ENCODE data around the gene KRT28. TPM values are rescaled to one million over a fixed set of nuclear protein-coding genes. Genes with fewer than 3 reads are reported as not detected.
A peak's percentile ranks its signal among the peaks of the same experiment; 100 is the strongest.

Gene KRT28
- total and polyA plus RNA-seq, 4 donors = not detected

- DNase-seq (ENCODE audit: low read depth in 4 of 6, low spot score in 6 of 6) = no peak
- 100% methylated on average over 1 of the region's 6 CpGs for WGBS (ENCODE audit: insufficient coverage)
- Histone ChIP-seq H3K4me3 (ENCODE audit: low read depth, low read length) (no peak overlapping the region), H3K27me3 (ENCODE audit: control insufficient read depth, insufficient read depth, low read length) (peaks cover 22% of the 10 kb centered on the region), H3K36me3 (ENCODE audit: control insufficient read depth, insufficient read depth, low read length) (no peaks in the 10 kb centered on the region), H3K4me1 (ENCODE audit: control insufficient read depth, insufficient read depth, low read length) (no peaks in the 10 kb centered on the region), H3K9me3 (ENCODE audit: control insufficient read depth, insufficient read depth, low read length) (no peaks in the 10 kb centered on the region), H3K27ac (ENCODE audit: low read depth, low read length) (no peak overlapping the region)
Measured at GRCh38 chr17:40810494-40810893, 10.7 kb upstream of the KRT28 start.

- Histone ChIP-seq H3K27me3 (ENCODE audit: control insufficient read depth, insufficient read depth, low read length) (peaks cover 28% of the 10 kb centered on the region), H3K4me3 (ENCODE audit: low read depth, low read length) (no peak overlapping the region), H3K4me1 (ENCODE audit: control insufficient read depth, insufficient read depth, low read length) (no peaks in the 10 kb centered on the region), H3K36me3 (ENCODE audit: control insufficient read depth, insufficient read depth, low read length) (no peaks in the 10 kb centered on the region), H3K9me3 (ENCODE audit: control insufficient read depth, insufficient read depth, low read length) (no peaks in the 10 kb centered on the region), H3K27ac (ENCODE audit: low read depth, low read length) (no peak overlapping the region)
- no CpG with 5 or more reads among the region's 2 CpGs for WGBS (ENCODE audit: insufficient coverage)
- no peak for DNase-seq (ENCODE audit: low read depth in 4 of 6, low spot score in 6 of 6)
Measured at GRCh38 chr17:40809721-40810421, 10.1 kb upstream of the KRT28 start.

- H3K9me3 ChIP-seq (ENCODE audit: control insufficient read depth, insufficient read depth, low read length) = no peaks in the 10 kb centered on the region
- no peak overlapping the region for H3K27ac ChIP-seq (ENCODE audit: low read depth, low read length)
- H3K4me3 ChIP-seq (ENCODE audit: low read depth, low read length) = no peak overlapping the region
- WGBS (ENCODE audit: insufficient coverage) = 60% methylated on average over 1 of the region's 3 CpGs
- H3K27me3 ChIP-seq (ENCODE audit: control insufficient read depth, insufficient read depth, low read length) = peaks cover 44% of the 10 kb centered on the region
- peaks cover 6% of the 10 kb centered on the region for H3K4me1 ChIP-seq (ENCODE audit: control insufficient read depth, insufficient read depth, low read length)
- no peaks in the 10 kb centered on the region for H3K36me3 ChIP-seq (ENCODE audit: control insufficient read depth, insufficient read depth, low read length)
- no peak for DNase-seq (ENCODE audit: low read depth in 4 of 6, low spot score in 6 of 6)
Measured at GRCh38 chr17:40806131-40806530, 6.4 kb upstream of the KRT28 start.

GRCh38 chr17:40803617-40804082 lies 3.9 kb upstream of the KRT28 start:
- 0% methylated on average over 4 of the region's 13 CpGs for WGBS (ENCODE audit: insufficient coverage)

GRCh38 chr17:40801157-40801556 lies 1.4 kb upstream of the KRT28 start:
- no peak for DNase-seq (ENCODE audit: low read depth in 4 of 6, low spot score in 6 of 6)
- peaks cover 43% of the 10 kb centered on the region for H3K27me3 ChIP-seq (ENCODE audit: control insufficient read depth, insufficient read depth, low read length)
- peaks cover 6% of the 10 kb centered on the region for H3K4me1 ChIP-seq (ENCODE audit: control insufficient read depth, insufficient read depth, low read length)
- no peaks in the 10 kb centered on the region for H3K9me3 ChIP-seq (ENCODE audit: control insufficient read depth, insufficient read depth, low read length)
- no peak overlapping the region for H3K4me3 ChIP-seq (ENCODE audit: low read depth, low read length)
- H3K27ac ChIP-seq (ENCODE audit: low read depth, low read length) = no peak overlapping the region
- no peaks in the 10 kb centered on the region for H3K36me3 ChIP-seq (ENCODE audit: control insufficient read depth, insufficient read depth, low read length)
- WGBS (ENCODE audit: insufficient coverage) = 85% methylated on average over 2 of the region's 2 CpGs

More at GRCh38 chr17:40803617-40804082, 3.9 kb upstream of the KRT28 start:
- Histone ChIP-seq H3K27ac (ENCODE audit: low read depth, low read length) (no peak overlapping the region), H3K4me3 (ENCODE audit: low read depth, low read length) (no peak overlapping the region), H3K9me3 (ENCODE audit: control insufficient read depth, insufficient read depth, low read length) (no peaks in the 10 kb centered on the region), H3K4me1 (ENCODE audit: control insufficient read depth, insufficient read depth, low read length) (peaks cover 6% of the 10 kb centered on the region), H3K36me3 (ENCODE audit: control insufficient read depth, insufficient read depth, low read length) (no peaks in the 10 kb centered on the region), H3K27me3 (ENCODE audit: control insufficient read depth, insufficient read depth, low read length) (peaks cover 45% of the 10 kb centered on the region)
- peak in 5 of 6 donors; percentile 43 to 93 (median 47) for DNase-seq (ENCODE audit: low read depth in 4 of 6, low spot score in 6 of 6)

GRCh38 chr17:40800381-40800780 lies 622 bp upstream of the KRT28 start:
- Histone ChIP-seq H3K27me3 (ENCODE audit: control insufficient read depth, insufficient read depth, low read length) (peaks cover 37% of the 10 kb centered on the region), H3K36me3 (ENCODE audit: control insufficient read depth, insufficient read depth, low read length) (no peaks in the 10 kb centered on the region), H3K4me1 (ENCODE audit: control insufficient read depth, insufficient read depth, low read length) (peaks cover 6% of the 10 kb centered on the region), H3K9me3 (ENCODE audit: control insufficient read depth, insufficient read depth, low read length) (no peaks in the 10 kb centered on the region), H3K27ac (ENCODE audit: low read depth, low read length) (no peak overlapping the region), H3K4me3 (ENCODE audit: low read depth, low read length) (no peak overlapping the region)
- no peak for DNase-seq (ENCODE audit: low read depth in 4 of 6, low spot score in 6 of 6)
- WGBS (ENCODE audit: insufficient coverage) = 50% methylated on average over 1 of the region's 1 CpG

GRCh38 chr17:40796846-40797245 lies 2.9 kb downstream of the KRT28 start:
- H3K9me3 ChIP-seq (ENCODE audit: control insufficient read depth, insufficient read depth, low read length) = no peaks in the 10 kb centered on the region
- WGBS (ENCODE audit: insufficient coverage) = 74% methylated on average over 25 of the region's 27 CpGs

GRCh38 chr17:40795019-40795667 lies 4.6 kb downstream of the KRT28 start:
- Histone ChIP-seq H3K4me1 (ENCODE audit: control insufficient read depth, insufficient read depth, low read length) (no peaks in the 10 kb centered on the region), H3K27ac (ENCODE audit: low read depth, low read length) (no peak overlapping the region), H3K36me3 (ENCODE audit: control insufficient read depth, insufficient read depth, low read length) (no peaks in the 10 kb centered on the region), H3K9me3 (ENCODE audit: control insufficient read depth, insufficient read depth, low read length) (no peaks in the 10 kb centered on the region), H3K4me3 (ENCODE audit: low read depth, low read length) (no peak overlapping the region), H3K27me3 (ENCODE audit: control insufficient read depth, insufficient read depth, low read length) (peaks cover 13% of the 10 kb centered on the region)
- no peak for DNase-seq (ENCODE audit: low read depth in 4 of 6, low spot score in 6 of 6)
- 80% methylated on average over 1 of the region's 10 CpGs for WGBS (ENCODE audit: insufficient coverage)

More at GRCh38 chr17:40796846-40797245, 2.9 kb downstream of the KRT28 start:
- H3K36me3 ChIP-seq (ENCODE audit: control insufficient read depth, insufficient read depth, low read length) = no peaks in the 10 kb centered on the region
- peaks cover 23% of the 10 kb centered on the region for H3K27me3 ChIP-seq (ENCODE audit: control insufficient read depth, insufficient read depth, low read length)
- no peak for DNase-seq (ENCODE audit: low read depth in 4 of 6, low spot score in 6 of 6)
- no peak overlapping the region for H3K27ac ChIP-seq (ENCODE audit: low read depth, low read length)
- H3K4me1 ChIP-seq (ENCODE audit: control insufficient read depth, insufficient read depth, low read length) = no peaks in the 10 kb centered on the region
- H3K4me3 ChIP-seq (ENCODE audit: low read depth, low read length) = no peak overlapping the region

GRCh38 chr17:40794466-40794865 lies 5.3 kb downstream of the KRT28 start:
- DNase-seq (ENCODE audit: low read depth in 4 of 6, low spot score in 6 of 6) = peak in 1 of 6 donors; percentile 4
- Histone ChIP-seq H3K4me1 (ENCODE audit: control insufficient read depth, insufficient read depth, low read length) (no peaks in the 10 kb centered on the region), H3K9me3 (ENCODE audit: control insufficient read depth, insufficient read depth, low read length) (no peaks in the 10 kb centered on the region), H3K27ac (ENCODE audit: low read depth, low read length) (no peak overlapping the region), H3K27me3 (ENCODE audit: control insufficient read depth, insufficient read depth, low read length) (peaks cover 8% of the 10 kb centered on the region), H3K4me3 (ENCODE audit: low read depth, low read length) (no peak overlapping the region), H3K36me3 (ENCODE audit: control insufficient read depth, insufficient read depth, low read length) (no peaks in the 10 kb centered on the region)
- WGBS (ENCODE audit: insufficient coverage) = no CpG with 5 or more reads among the region's 2 CpGs

- H3K27ac ChIP-seq (ENCODE audit: low read depth, low read length) = no peak overlapping the region
Measured at GRCh38 chr17:40793832-40794231, 5.9 kb downstream of the KRT28 start.

More at GRCh38 chr17:40793832-40794231, 5.9 kb downstream of the KRT28 start:
- no peaks in the 10 kb centered on the region for H3K9me3 ChIP-seq (ENCODE audit: control insufficient read depth, insufficient read depth, low read length)
- no peaks in the 10 kb centered on the region for H3K4me1 ChIP-seq (ENCODE audit: control insufficient read depth, insufficient read depth, low read length)
- peak in 1 of 6 donors; percentile 63 for DNase-seq (ENCODE audit: low read depth in 4 of 6, low spot score in 6 of 6)
- WGBS (ENCODE audit: insufficient coverage) = 48% methylated on average over 9 of the region's 10 CpGs
- H3K27me3 ChIP-seq (ENCODE audit: control insufficient read depth, insufficient read depth, low read length) = peaks cover 6% of the 10 kb centered on the region
- no peak overlapping the region for H3K4me3 ChIP-seq (ENCODE audit: low read depth, low read length)
- H3K36me3 ChIP-seq (ENCODE audit: control insufficient read depth, insufficient read depth, low read length) = no peaks in the 10 kb centered on the region

Data from spinal cord (tissue), 10 donors.